Skeletal muscle satellite cell (primary cell): Measurements from ENCODE around the gene FUBP1.

Source experiments
- H3K27me3 ChIP-seq: 2 replicates; pipeline ENCODE4 v1.7.0; 2013; ENCODE audit warnings: low read length; ENCODE audit not compliant: control insufficient read depth, insufficient read depth
- H3K36me3 ChIP-seq: 2 replicates; pipeline ENCODE4 v1.7.0; 2013; ENCODE audit warnings: mild to moderate bottlenecking, control low read depth, low read length; ENCODE audit not compliant: insufficient read depth
- H3K4me1 ChIP-seq: 2 replicates; pipeline ENCODE4 v1.7.0; 2013; ENCODE audit warnings: low read length; ENCODE audit not compliant: control insufficient read depth, insufficient read depth
- H3K4me2 ChIP-seq: 2 replicates; pipeline ENCODE4 v1.7.0; 2013; ENCODE audit warnings: mild to moderate bottlenecking, low read length
- H3K4me3 ChIP-seq: 2 replicates; pipeline ENCODE4 v1.7.0; 2013; ENCODE audit warnings: low read length
- H3K9ac ChIP-seq: 2 replicates; pipeline ENCODE4 v1.7.0; 2013; ENCODE audit warnings: mild to moderate bottlenecking, low read depth, low read length, moderate library complexity
- H3K9me3 ChIP-seq: replicated peaks from 2 replicates; pipeline ENCODE4 v1.7.0; 2013; ENCODE audit warnings: mild to moderate bottlenecking, control low read depth, low read length
- small RNA-seq: library from RNA; depleted of rRNA; stranded (forward); fragments of <200 nt; gene quantifications from one replicate; pipeline ENCODE3, GENCODE V24; 2012

Gene FUBP1

DNA sequence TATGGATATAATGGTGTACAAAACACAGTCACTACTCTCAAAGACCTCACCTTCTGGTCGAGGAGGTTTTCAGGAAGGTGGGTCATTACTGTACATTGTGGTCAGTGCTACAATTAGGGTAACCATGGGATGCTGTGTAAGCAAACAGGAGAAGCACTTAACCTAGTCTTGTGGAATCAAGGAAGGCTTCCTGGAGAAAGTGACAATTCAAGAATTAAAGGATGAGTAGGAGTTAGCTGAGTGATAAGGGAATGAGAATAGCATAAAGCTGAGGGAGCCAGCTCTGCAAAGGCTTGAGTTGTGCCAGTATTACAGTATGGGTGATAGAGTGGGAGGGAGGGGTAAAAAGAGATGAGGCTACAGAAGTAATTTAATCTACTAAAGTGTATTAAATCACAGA, 73.3 kb downstream of the FUBP1 start:
- H3K9ac ChIP-seq, result no peak overlapping the region
- H3K9me3 ChIP-seq, result no peaks in the 10 kb centered on the region
- no peak overlapping the region for H3K4me2 ChIP-seq
- H3K36me3 ChIP-seq, result peaks cover 14% of the 10 kb centered on the region
- no peak overlapping the region for H3K4me3 ChIP-seq
- H3K4me1 ChIP-seq, result peaks cover under 1% of the 10 kb centered on the region
- H3K27me3 ChIP-seq, result no peaks in the 10 kb centered on the region

DNA sequence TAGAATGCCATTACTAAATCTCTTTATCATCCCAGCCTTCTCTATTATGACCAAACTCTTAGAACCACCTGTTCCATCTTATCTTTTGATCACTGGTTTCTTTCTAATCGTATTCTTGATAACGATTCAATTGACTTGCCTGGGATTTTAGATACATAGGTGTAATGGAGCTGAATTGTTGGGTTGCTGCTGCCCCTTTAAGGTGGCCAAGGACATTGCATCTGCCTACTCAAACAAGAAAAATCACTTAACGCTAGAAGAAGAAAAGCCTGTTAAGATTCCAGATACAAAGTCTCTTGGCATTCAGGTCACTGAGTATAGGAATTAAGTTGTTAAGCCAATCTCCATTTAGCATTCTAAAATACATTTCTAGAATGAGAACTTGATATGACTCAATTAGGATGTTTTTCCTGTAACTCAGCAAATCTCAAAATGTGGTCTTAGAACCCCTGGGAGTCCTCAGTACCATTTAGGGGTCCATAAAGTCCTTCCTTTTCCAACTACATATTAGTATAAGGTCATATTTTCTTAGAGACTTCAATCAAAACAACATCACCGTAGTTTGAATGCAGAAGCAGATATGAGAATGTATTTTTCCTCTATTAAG, 78.1 kb downstream of the FUBP1 start:
- H3K4me3 ChIP-seq, result no peak overlapping the region
- H3K9ac ChIP-seq, result peak overlapping the region; percentile 13
- no peaks in the 10 kb centered on the region for H3K9me3 ChIP-seq
- peaks cover 10% of the 10 kb centered on the region for H3K4me1 ChIP-seq
- H3K27me3 ChIP-seq, result no peaks in the 10 kb centered on the region
- peaks cover 10% of the 10 kb centered on the region for H3K36me3 ChIP-seq
- peak overlapping the region; percentile 15 for H3K4me2 ChIP-seq

DNA sequence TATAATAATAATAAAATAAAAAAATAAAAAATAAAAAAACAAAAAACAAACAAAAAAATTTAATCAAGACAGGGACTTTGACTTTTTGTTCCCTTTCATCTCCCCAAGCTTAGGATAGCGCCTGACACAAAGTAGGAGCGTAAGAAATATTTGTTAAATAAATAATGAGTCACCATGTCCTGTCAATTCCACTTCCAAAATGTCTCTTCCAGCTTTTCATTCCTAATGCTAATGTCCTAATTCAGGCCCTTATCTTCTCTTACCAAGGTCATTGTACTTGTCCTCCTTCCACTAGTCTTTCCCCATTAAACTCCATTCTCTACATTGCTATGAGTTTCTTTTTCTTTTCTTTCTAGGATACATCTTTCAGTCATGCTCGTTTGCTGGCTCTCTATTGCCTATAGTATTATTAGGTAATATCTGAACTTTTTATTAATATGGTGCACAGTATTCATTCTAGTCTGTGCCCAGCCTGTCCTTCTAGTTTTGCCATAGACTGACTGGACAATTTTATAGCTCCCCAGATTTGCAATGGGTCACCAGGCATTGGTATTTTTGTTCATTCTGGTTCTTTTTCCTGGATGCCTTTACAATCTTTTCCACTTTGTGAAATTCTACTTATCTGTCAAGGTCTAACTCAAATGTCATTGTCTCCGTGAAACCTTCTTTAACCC, 79.1 kb downstream of the FUBP1 start:
- Histone ChIP-seq H3K36me3 (peaks cover 14% of the 10 kb centered on the region), H3K27me3 (no peaks in the 10 kb centered on the region), H3K9ac (no peak overlapping the region), H3K4me3 (no peak overlapping the region), H3K4me2 (no peak overlapping the region), H3K4me1 (peaks cover 10% of the 10 kb centered on the region), H3K9me3 (no peaks in the 10 kb centered on the region)

Small RNA genes lying within 50 kb of the gene (small RNA-seq; reads per million reads assigned to genes)
- 0.77 reads per million, percentile 14 among the genes with 10 or more reads in this experiment for gene AC103591.3
